IPS DF 4.7 (cell line): ENCODE data around the gene OPCML.

Experiments
- DNase-seq: peaks from one replicate; pipeline ENCODE4 v3.0.0-alpha.2; 2013; ENCODE audit warnings: low spot score; ENCODE audit errors: extremely low read depth

The OPCML gene

GRCh38 chr11:133238027-133238426 lies 294.3 kb downstream of the OPCML start:
- DNase-seq, result no peak

- DNase-seq, result no peak
Measured at GRCh38 chr11:133235381-133235780, 296.9 kb downstream of the OPCML start.

GRCh38 chr11:133234883-133235282 lies 297.4 kb downstream of the OPCML start:
- no peak for DNase-seq

GRCh38 chr11:133232665-133233064 lies 299.6 kb downstream of the OPCML start:
- no peak for DNase-seq

GRCh38 chr11:133230431-133230830 lies 301.9 kb downstream of the OPCML start:
- no peak for DNase-seq

GRCh38 chr11:133228471-133229329 lies 303.6 kb downstream of the OPCML start:
- no peak for DNase-seq

GRCh38 chr11:133227632-133228111 lies 304.6 kb downstream of the OPCML start:
- DNase-seq, result no peak

- no peak for DNase-seq
Measured at GRCh38 chr11:133224271-133224670, 308.0 kb downstream of the OPCML start.

GRCh38 chr11:133222425-133223330 lies 309.6 kb downstream of the OPCML start:
- no peak for DNase-seq

GRCh38 chr11:133219543-133219942 lies 312.8 kb downstream of the OPCML start:
- no peak for DNase-seq

GRCh38 chr11:133216813-133217212 lies 315.5 kb downstream of the OPCML start:
- DNase-seq, result no peak

GRCh38 chr11:133215596-133216230 lies 316.6 kb downstream of the OPCML start:
- DNase-seq, result no peak

- no peak for DNase-seq
Measured at GRCh38 chr11:133214646-133215045, 317.7 kb downstream of the OPCML start.

GRCh38 chr11:133212201-133212600 lies 320.1 kb downstream of the OPCML start:
- DNase-seq, result no peak

GRCh38 chr11:133207995-133208394 lies 324.3 kb downstream of the OPCML start:
- DNase-seq, result no peak

GRCh38 chr11:133206313-133207005 lies 325.8 kb downstream of the OPCML start:
- DNase-seq, result no peak

- DNase-seq, result no peak
Measured at GRCh38 chr11:133204158-133204557, 328.1 kb downstream of the OPCML start.

GRCh38 chr11:133202816-133203215 lies 329.5 kb downstream of the OPCML start:
- no peak for DNase-seq

GRCh38 chr11:133198438-133198837 lies 333.9 kb downstream of the OPCML start:
- no peak for DNase-seq

- no peak for DNase-seq
Measured at GRCh38 chr11:133197425-133197824, 334.9 kb downstream of the OPCML start.

- no peak for DNase-seq
Measured at GRCh38 chr11:133191931-133192330, 340.4 kb downstream of the OPCML start.
